Muscle of back (tissue), 11 donors: ENCODE data around the gene AMIGO1. TPM values are rescaled to one million over a fixed set of nuclear protein-coding genes. Genes with fewer than 3 reads are reported as not detected.

Experiments used
- DNase-seq, 3 donors: peaks; one replicate each; pipeline versions ENCODE4 v3.0.0 to v3.0.0-alpha.2; 2013
- polyA plus RNA-seq, 10 donors: library from polyadenylated mRNA; unstranded; fragments of 120-200 nt; gene quantifications; one replicate each; pipeline ENCODE4 v1.2.1, GENCODE V29; 2013; ENCODE audit not compliant: insufficient read length in 10 of 10

The AMIGO1 gene
- polyA plus RNA-seq, 10 donors: 8.8 to 16.9 (median 10.7) TPM

- no peak for DNase-seq
Measured at GRCh38 chr1:109535481-109535880, 26.0 kb upstream of the AMIGO1 start.

- DNase-seq: no peak
Measured at GRCh38 chr1:109534307-109534858, 24.9 kb upstream of the AMIGO1 start.

- DNase-seq: peak; percentile 76 to 90 (median 87)
Measured at GRCh38 chr1:109532365-109533136, 23.0 kb upstream of the AMIGO1 start.

GRCh38 chr1:109531826-109532364 lies 22.4 kb upstream of the AMIGO1 start:
- no peak for DNase-seq

GRCh38 chr1:109531380-109531779 lies 21.9 kb upstream of the AMIGO1 start:
- no peak for DNase-seq

- peak; percentile 60 to 84 (median 67) for DNase-seq
Measured at GRCh38 chr1:109530457-109531087, 21.0 kb upstream of the AMIGO1 start.

GRCh38 chr1:109529881-109530456 lies 20.4 kb upstream of the AMIGO1 start:
- DNase-seq: peak; percentile 56 to 75 (median 60)

GRCh38 chr1:109528712-109529111 lies 19.2 kb upstream of the AMIGO1 start:
- no peak for DNase-seq

- DNase-seq: no peak
Measured at GRCh38 chr1:109527846-109528695, 18.5 kb upstream of the AMIGO1 start.

- DNase-seq: no peak
Measured at GRCh38 chr1:109527098-109527811, 17.7 kb upstream of the AMIGO1 start.

GRCh38 chr1:109523706-109524105 lies 14.2 kb upstream of the AMIGO1 start:
- no peak for DNase-seq

- DNase-seq: no peak
Measured at GRCh38 chr1:109522026-109522425, 12.5 kb upstream of the AMIGO1 start.

GRCh38 chr1:109521002-109521951 lies 11.8 kb upstream of the AMIGO1 start:
- peak in 1 of 3 donors; percentile 35 for DNase-seq

GRCh38 chr1:109517337-109517736 lies 7.8 kb upstream of the AMIGO1 start:
- no peak for DNase-seq

- no peak for DNase-seq
Measured at GRCh38 chr1:109516872-109517271, 7.3 kb upstream of the AMIGO1 start.

- no peak for DNase-seq
Measured at GRCh38 chr1:109514846-109515245, 5.3 kb upstream of the AMIGO1 start.

- no peak for DNase-seq
Measured at GRCh38 chr1:109513110-109513710, 3.7 kb upstream of the AMIGO1 start.

- DNase-seq: no peak
Measured at GRCh38 chr1:109508873-109509175, 703 bp downstream of the AMIGO1 start.
